B cell (primary cell): ENCODE results near the gene GNA12. TPM values are rescaled to one million over a fixed set of nuclear protein-coding genes. Genes with fewer than 3 reads are reported as not detected.
A peak's percentile ranks its signal among the peaks of the same experiment; 100 is the strongest.

Experiments
- ATAC-seq: fragments of 200-7000 bp; cut with Tn5 transposase; one replicate; pipeline ENCODE4 v1.10.0; 2021; ENCODE audit warnings: low read depth, mild to moderate bottlenecking, moderate number of reproducible peaks, moderate library complexity
- CTCF ChIA-PET: fragments of 350-600 bp; sonication (Branson Sonifier 250); formaldehyde crosslinking; loops from one replicate; lab custom pipeline; 2021; ENCODE audit warnings: antibody characterized with exemption, inconsistent platforms; lab: Charles Lee
- POLR2A ChIA-PET: fragments of 350-600 bp; sonication (Branson Sonifier 250); formaldehyde crosslinking; loops from one replicate; lab custom pipeline; 2021; ENCODE audit warnings: antibody characterized with exemption; lab: Charles Lee
- DNase-seq: peaks from one replicate; pipeline ENCODE4 v3.0.0; 2013
- H2AFZ ChIP-seq: 2 replicates; pipeline ENCODE4 v1.6.1; 2012; ENCODE audit warnings: mild to moderate bottlenecking, low read depth, low read length; ENCODE audit not compliant: insufficient read depth, poor library complexity, severe bottlenecking
- H3K27ac ChIP-seq, 2 donors: 1 replicate in 1 of 2; 2 replicates in 1 of 2; pipeline ENCODE4 v1.5.1; 2012 to 2013; ENCODE audit warnings: low read length in 2 of 2, mild to moderate bottlenecking in 2 of 2, moderate library complexity in 1 of 2
- H3K27me3 ChIP-seq, 4 experiments: fragments of 200-600 bp in 1 of 4; sonication (generic) in 1 of 4; replicated peaks in 1 of 4; 1 replicate in 2 of 4; 2 replicates in 2 of 4; pipeline versions ENCODE4 v1.6.1 to v1.7.0; 2013 to 2016; ENCODE audit warnings: low read length in 3 of 4, mild to moderate bottlenecking in 2 of 4, mixed read lengths in 1 of 4, moderate library complexity in 1 of 4; ENCODE audit not compliant: insufficient read depth in 4 of 4, control insufficient read depth in 3 of 4; ENCODE audit errors: control extremely low read depth in 1 of 4
- H3K36me3 ChIP-seq, 2 experiments: replicated peaks in 1 of 2; 1 replicate in 1 of 2; 2 replicates in 1 of 2; pipeline versions ENCODE4 v1.6.1 to v1.7.1; 2013; ENCODE audit warnings: low read length in 1 of 2; ENCODE audit not compliant: insufficient read depth in 2 of 2, control insufficient read depth in 1 of 2; ENCODE audit errors: control extremely low read depth in 1 of 2, extremely low read depth in 1 of 2
- H3K4me1 ChIP-seq, 2 donors: fragments of 200-600 bp in 1 of 2; sonication (generic) in 1 of 2; 1 replicate in 1 of 2; 2 replicates in 1 of 2; pipeline versions ENCODE4 v1.5.1 to v1.6.1; 2013 to 2017; ENCODE audit warnings: low read length in 2 of 2; ENCODE audit not compliant: control insufficient read depth in 2 of 2, insufficient read depth in 2 of 2
- H3K4me2 ChIP-seq: replicated peaks from 2 replicates; pipeline ENCODE3; 2012; ENCODE audit warnings: mild to moderate bottlenecking, low read depth, low read length; ENCODE audit not compliant: poor library complexity, severe bottlenecking
- H3K4me3 ChIP-seq, 5 experiments: fragments of 200-600 bp in 1 of 5; sonication (generic) in 1 of 5; 1 replicate in 3 of 5; 2 replicates in 2 of 5; pipeline versions ENCODE4 v1.5.1 to v1.7.0; 2011 to 2016; ENCODE audit warnings: low read length in 4 of 5, mild to moderate bottlenecking in 4 of 5, low read depth in 2 of 5, control low read depth in 1 of 5, moderate library complexity in 1 of 5; ENCODE audit not compliant: insufficient read depth in 1 of 5; ENCODE audit errors: control extremely low read depth in 1 of 5, extremely low read depth in 1 of 5
- H3K79me2 ChIP-seq: fragments of 200-600 bp; sonication (generic); one replicate; pipeline ENCODE4 v1.6.0; 2016; ENCODE audit warnings: low read length; ENCODE audit not compliant: control insufficient read depth, insufficient read depth
- H3K9ac ChIP-seq: fragments of 200-600 bp; sonication (generic); 2 replicates; pipeline ENCODE4 v1.6.1; 2017; ENCODE audit warnings: mild to moderate bottlenecking, low read length, moderate library complexity
- H3K9me3 ChIP-seq, 3 donors: one replicate each; pipeline versions ENCODE4 v1.6.1 to v1.7.1; 2013; ENCODE audit warnings: low read length in 2 of 3; ENCODE audit not compliant: control insufficient read depth in 2 of 3, insufficient read depth in 1 of 3; ENCODE audit errors: control extremely low read depth in 1 of 3
- H4K20me1 ChIP-seq: 2 replicates; pipeline ENCODE4 v1.6.0; 2012; ENCODE audit warnings: mild to moderate bottlenecking, low read length; ENCODE audit not compliant: insufficient read depth, control insufficient read depth, poor library complexity, severe bottlenecking
- H3K27ac Mint-ChIP-seq: one replicate; pipeline ENCODE4 v1.8.0; 2021; ENCODE audit warnings: mixed read lengths
- H3K27me3 Mint-ChIP-seq: one replicate; pipeline ENCODE4 v1.8.0; 2021; ENCODE audit warnings: mixed read lengths
- H3K4me1 Mint-ChIP-seq: one replicate; pipeline ENCODE4 v1.8.0; 2021; ENCODE audit warnings: mixed read lengths
- H3K4me3 Mint-ChIP-seq: one replicate; pipeline ENCODE4 v1.8.0; 2021; ENCODE audit warnings: mixed read lengths
- H3K9me3 Mint-ChIP-seq: one replicate; pipeline ENCODE4 v1.8.0; 2022; ENCODE audit warnings: mixed read lengths; ENCODE audit not compliant: insufficient read depth
- CTCF ChIP-seq: fragments of 200-600 bp; IDR thresholded peaks from one replicate; pipeline ENCODE4 v1.8.0; 2022; ENCODE audit warnings: antibody characterized with exemption, mild to moderate bottlenecking
- EZH2 ChIP-seq: IDR thresholded peaks from 2 replicates; pipeline ENCODE4 v1.6.1; 2012; ENCODE audit warnings: borderline replicate concordance, low read depth, mild to moderate bottlenecking, moderate library complexity, low read length; ENCODE audit not compliant: insufficient read depth, poor library complexity, severe bottlenecking
- WGBS: methylation state at CpG from one replicate; pipeline ENCODE4 v1.1.5; 2013; ENCODE audit warnings: missing lambda C conversion rate; ENCODE audit not compliant: insufficient coverage; 5-methylcytosine and 5-hydroxymethylcytosine counted together
- intact Hi-C: fragments of 100-400 bp; cut with micrococcal nuclease; formaldehyde crosslinking; loops from one replicate; pipeline ENCODE4 v1.10.0; 2022
- polyA plus RNA-seq: library from polyadenylated mRNA; depleted of rRNA; stranded (reverse); fragments of >200 nt; gene quantifications from 2 replicates; pipeline ENCODE4 v1.2.3, GENCODE V29; 2012
- total RNA-seq, 2 donors: library from RNA; stranded (reverse); fragments of 120-200 nt in 1 of 2; gene quantifications; 1 replicate in 1 of 2; 2 replicates in 1 of 2; pipeline versions ENCODE4 v1.2.3 to v1.2.4, GENCODE V29; 2013 to 2022

The GNA12 gene
- total and polyA plus RNA-seq, 2 donors (not counting 1 experiment from before 2014, with no cell fraction given): 34.6 to 110 TPM

- WGBS: 57% methylated on average over 24 of the region's 27 CpGs
- POLR2A ChIA-PET: no interaction called here
- Histone ChIP-seq H3K9ac (no peak overlapping the region), H4K20me1 (no peaks in the 10 kb centered on the region), H3K27ac (no peak overlapping the region), H3K9me3 (peaks cover 0 to 4% (median 0%) of the 10 kb centered on the region in 3 donors), H3K4me2 (no peak overlapping the region), H3K4me1 (peaks cover 0 to 4% of the 10 kb centered on the region in 2 donors), H3K4me3 (no peak overlapping the region), H3K36me3 (no peaks in the 10 kb centered on the region), H3K79me2 (no peaks in the 10 kb centered on the region), H2AFZ (no peak overlapping the region), H3K27me3 (peaks cover 0 to 6% (median under 1%) of the 10 kb centered on the region in 4 experiments)
- H3K4me3 Mint-ChIP-seq: no peak overlapping the region
- intact Hi-C loops: loop anchor here (1.0 to 2.0 kb wide), 2 partner anchors 114 to 204 kb away; no protein-coding TSS in a partner anchor
- CTCF ChIA-PET: interaction anchor here (0.6 to 5.6 kb wide), 16 partner anchors 9 to 229 kb away, joined by 3 to 64 read pairs (median 4); no protein-coding TSS in a partner anchor
- H3K4me1 Mint-ChIP-seq: no peaks in the 10 kb centered on the region
- peak; percentile 74 for DNase-seq
- peaks cover 12% of the 10 kb centered on the region for H3K27me3 Mint-ChIP-seq
- ATAC-seq: peak; percentile 73
- no peaks in the 10 kb centered on the region for H3K9me3 Mint-ChIP-seq
- TF ChIP-seq CTCF (peak; percentile 68), EZH2 (no peak)
- no peak overlapping the region for H3K27ac Mint-ChIP-seq
Measured at GRCh38 chr7:2680792-2681490, 163.2 kb downstream of the GNA12 start.

- Histone ChIP-seq H3K27me3 (peaks cover 0 to 3% (median 0%) of the 10 kb centered on the region in 4 experiments), H4K20me1 (no peaks in the 10 kb centered on the region), H3K4me2 (no peak overlapping the region), H3K79me2 (no peaks in the 10 kb centered on the region), H2AFZ (no peak overlapping the region), H3K36me3 (no peaks in the 10 kb centered on the region), H3K4me1 (peaks cover 0 to 4% of the 10 kb centered on the region in 2 donors), H3K9me3 (peaks cover 0 to 8% (median 0%) of the 10 kb centered on the region in 3 donors), H3K9ac (no peak overlapping the region), H3K27ac (no peak overlapping the region), H3K4me3 (no peak overlapping the region)
- no peak for DNase-seq
- WGBS: 87% methylated on average over 12 of the region's 13 CpGs
- Mint-ChIP-seq H3K9me3 (no peaks in the 10 kb centered on the region), H3K4me1 (no peaks in the 10 kb centered on the region), H3K27me3 (peaks cover 10% of the 10 kb centered on the region), H3K4me3 (no peak overlapping the region), H3K27ac (no peak overlapping the region)
- ATAC-seq: no peak
- CTCF ChIA-PET: interaction anchor here (0.6 to 5.6 kb wide), 13 partner anchors 8 to 229 kb away, joined by 3 to 64 read pairs (median 4); no protein-coding TSS in a partner anchor
- TF ChIP-seq EZH2 (no peak), CTCF (no peak)
- intact Hi-C loops: loop anchor here (2.0 kb wide), 1 partner anchor 113 kb away; no protein-coding TSS in a partner anchor
- POLR2A ChIA-PET: interaction anchor here (0.8 kb wide), 1 partner anchor 19 kb away, joined by 3 read pairs; no protein-coding TSS in a partner anchor
Measured at GRCh38 chr7:2680256-2680655, 163.9 kb downstream of the GNA12 start.
